Islet of Langerhans (tissue), 1 donor: ENCODE results near the gene DCDC1.

Experiments used
- FAIRE-seq: peaks from one replicate; lab custom pipeline; 2011; peaks lifted over from hg19 to GRCh38; lab: Jason Lieb, UNC

DCDC1 gene

GRCh38 chr11:30832831-30833230 lies 536.7 kb downstream of the DCDC1 start:
- FAIRE-seq = no peak

GRCh38 chr11:30830681-30831080 lies 538.9 kb downstream of the DCDC1 start:
- FAIRE-seq = no peak

GRCh38 chr11:30826911-30827310 lies 542.6 kb downstream of the DCDC1 start:
- FAIRE-seq = no peak

GRCh38 chr11:30825723-30826122 lies 543.8 kb downstream of the DCDC1 start:
- no peak for FAIRE-seq

GRCh38 chr11:30823119-30823518 lies 546.4 kb downstream of the DCDC1 start:
- FAIRE-seq = no peak

GRCh38 chr11:30821438-30821965 lies 548.0 kb downstream of the DCDC1 start:
- FAIRE-seq = no peak

GRCh38 chr11:30818721-30819120 lies 550.8 kb downstream of the DCDC1 start:
- no peak for FAIRE-seq

- FAIRE-seq = no peak
Measured at GRCh38 chr11:30816959-30817880, 552.3 kb downstream of the DCDC1 start.

GRCh38 chr11:30815619-30816018 lies 553.9 kb downstream of the DCDC1 start:
- no peak for FAIRE-seq

GRCh38 chr11:30814737-30815136 lies 554.8 kb downstream of the DCDC1 start:
- no peak for FAIRE-seq
